ENCODE results near the gene COL17A1.

COL17A1 gene

DNA sequence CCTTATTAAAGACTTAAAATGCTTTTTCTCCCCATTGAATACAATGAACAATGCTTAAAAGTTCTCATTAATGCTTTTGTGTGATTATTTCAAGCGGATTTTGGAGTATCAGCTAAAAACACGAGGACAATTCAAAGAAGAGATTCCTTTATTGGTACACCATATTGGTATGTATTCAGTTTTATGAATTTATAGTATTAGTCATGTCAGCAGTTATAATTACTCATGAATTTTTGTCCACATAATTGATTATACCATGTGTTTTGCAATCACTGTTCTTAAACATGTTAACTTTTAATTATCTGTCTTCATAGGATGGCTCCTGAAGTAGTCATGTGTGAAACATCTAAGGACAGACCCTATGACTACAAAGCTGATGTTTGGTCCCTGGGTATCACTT, 86.9 kb downstream of the COL17A1 start:
- no peak for DNase-seq (ENCODE audit: low read depth)
- TF ChIP-seq, protein P1, sequence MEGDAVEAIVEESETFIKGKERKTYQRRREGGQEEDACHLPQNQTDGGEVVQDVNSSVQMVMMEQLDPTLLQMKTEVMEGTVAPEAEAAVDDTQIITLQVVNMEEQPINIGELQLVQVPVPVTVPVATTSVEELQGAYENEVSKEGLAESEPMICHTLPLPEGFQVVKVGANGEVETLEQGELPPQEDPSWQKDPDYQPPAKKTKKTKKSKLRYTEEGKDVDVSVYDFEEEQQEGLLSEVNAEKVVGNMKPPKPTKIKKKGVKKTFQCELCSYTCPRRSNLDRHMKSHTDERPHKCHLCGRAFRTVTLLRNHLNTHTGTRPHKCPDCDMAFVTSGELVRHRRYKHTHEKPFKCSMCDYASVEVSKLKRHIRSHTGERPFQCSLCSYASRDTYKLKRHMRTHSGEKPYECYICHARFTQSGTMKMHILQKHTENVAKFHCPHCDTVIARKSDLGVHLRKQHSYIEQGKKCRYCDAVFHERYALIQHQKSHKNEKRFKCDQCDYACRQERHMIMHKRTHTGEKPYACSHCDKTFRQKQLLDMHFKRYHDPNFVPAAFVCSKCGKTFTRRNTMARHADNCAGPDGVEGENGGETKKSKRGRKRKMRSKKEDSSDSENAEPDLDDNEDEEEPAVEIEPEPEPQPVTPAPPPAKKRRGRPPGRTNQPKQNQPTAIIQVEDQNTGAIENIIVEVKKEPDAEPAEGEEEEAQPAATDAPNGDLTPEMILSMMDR (conservative IDR thresholded peaks at IDR 0.05; ENCODE audit: low read length): no peak
- no peak overlapping the region for H3K4me3 ChIP-seq (ENCODE audit: low read length)

DNA sequence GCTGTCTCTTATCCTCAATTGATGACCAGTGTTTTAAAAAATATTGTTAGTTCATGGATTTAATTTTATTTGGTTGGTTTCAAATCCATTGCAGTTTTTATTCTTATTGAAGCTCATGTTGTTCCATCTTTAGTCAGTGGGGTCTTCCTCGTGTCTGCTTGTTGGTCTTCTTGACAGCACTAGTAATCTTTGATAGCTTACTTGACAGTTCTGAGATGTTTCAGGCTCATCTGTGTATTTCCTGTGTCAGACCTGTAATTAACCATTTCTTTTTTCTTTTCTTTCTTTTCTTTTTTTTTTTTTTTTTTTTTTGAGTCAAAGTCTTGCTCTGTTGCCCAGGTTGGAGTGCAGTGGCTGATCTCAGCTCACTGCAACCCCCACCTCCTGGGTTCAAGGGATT, 90.5 kb downstream of the COL17A1 start:
- TF ChIP-seq, protein P1 (conservative IDR thresholded peaks at IDR 0.05; ENCODE audit: low read length): no peak
- no peak overlapping the region for H3K4me3 ChIP-seq (ENCODE audit: low read length)
- DNase-seq (ENCODE audit: low read depth): no peak

DNA sequence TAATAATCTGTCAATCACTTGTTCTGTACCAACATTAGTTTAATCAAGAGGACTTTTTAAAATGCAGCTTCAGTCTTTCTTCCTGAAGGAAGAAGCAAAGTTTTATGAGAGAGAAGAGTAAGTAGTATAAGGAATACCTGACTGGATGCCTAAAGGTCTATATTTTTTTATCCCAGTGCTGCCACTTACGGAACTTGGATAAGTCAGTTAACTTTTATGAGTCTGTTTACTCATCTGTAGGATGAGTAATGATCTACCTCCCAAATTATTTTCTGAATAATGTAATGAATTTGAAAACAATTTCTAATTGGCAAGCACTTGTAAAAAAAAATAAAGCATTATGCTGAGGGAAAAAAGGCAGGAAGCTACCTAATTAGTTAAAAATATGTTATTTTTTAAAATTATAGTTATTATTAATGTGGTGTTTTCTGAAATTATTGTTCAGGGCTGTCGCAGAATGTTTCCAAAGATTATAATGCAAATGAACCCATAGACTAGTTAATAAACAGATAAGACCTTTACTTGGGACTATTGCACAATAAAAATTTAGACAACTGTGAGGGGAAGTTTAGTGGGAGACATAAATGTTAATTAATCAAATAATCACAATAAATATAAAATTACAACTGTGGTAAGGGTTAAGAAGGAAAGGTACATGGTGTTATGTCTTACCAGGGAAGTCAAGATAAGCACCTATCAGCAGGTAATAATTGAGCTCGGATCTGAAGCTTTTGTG, 94.1 kb downstream of the COL17A1 start:
- TF ChIP-seq, protein P1 (conservative IDR thresholded peaks at IDR 0.05; ENCODE audit: low read length): no peak
- H3K4me3 ChIP-seq (ENCODE audit: low read length): no peak overlapping the region
- DNase-seq (ENCODE audit: low read depth): no peak

DNA sequence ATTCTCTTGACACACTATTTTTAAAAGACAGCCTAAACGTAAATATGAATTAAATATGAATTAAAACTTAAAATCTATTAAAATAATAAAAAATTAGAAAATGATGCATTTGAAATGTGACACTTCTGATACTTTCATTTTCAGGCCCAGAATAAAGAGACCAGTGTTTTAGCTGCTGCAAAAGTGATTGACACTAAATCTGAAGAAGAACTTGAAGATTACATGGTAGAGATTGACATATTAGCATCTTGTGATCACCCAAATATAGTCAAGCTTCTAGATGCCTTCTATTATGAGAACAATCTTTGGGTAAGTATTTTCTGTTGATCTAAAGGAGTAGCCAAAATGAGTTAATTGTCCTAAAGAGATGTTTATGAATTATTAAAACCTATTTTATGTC, 95.1 kb downstream of the COL17A1 start:
- H3K4me3 ChIP-seq (ENCODE audit: low read length): no peak overlapping the region
- DNase-seq (ENCODE audit: low read depth): no peak
- TF ChIP-seq, protein P1 (conservative IDR thresholded peaks at IDR 0.05; ENCODE audit: low read length): no peak

DNA sequence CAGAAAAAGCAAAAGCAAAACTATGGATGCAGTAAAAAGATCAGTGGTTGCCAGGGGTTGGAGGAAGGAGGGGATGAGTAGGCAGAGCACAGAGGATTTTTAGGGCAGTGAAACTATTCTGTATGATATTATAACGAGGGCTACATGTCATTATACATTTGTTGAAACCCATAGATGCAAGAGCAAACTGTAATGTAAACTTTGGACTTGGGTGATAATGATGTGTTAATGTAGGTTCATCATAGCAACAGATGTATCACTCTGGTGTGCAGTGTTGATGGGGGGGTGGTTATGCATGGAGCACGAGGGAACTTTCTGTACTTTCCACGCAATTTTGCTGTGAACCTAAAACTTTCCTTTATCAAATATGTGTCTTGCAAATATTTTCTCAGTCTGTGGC, 95.6 kb downstream of the COL17A1 start:
- no peak for DNase-seq (ENCODE audit: low read depth)
- H3K4me3 ChIP-seq (ENCODE audit: low read length): no peak overlapping the region
- TF ChIP-seq, protein P1 (conservative IDR thresholded peaks at IDR 0.05; ENCODE audit: low read length): no peak

DNA sequence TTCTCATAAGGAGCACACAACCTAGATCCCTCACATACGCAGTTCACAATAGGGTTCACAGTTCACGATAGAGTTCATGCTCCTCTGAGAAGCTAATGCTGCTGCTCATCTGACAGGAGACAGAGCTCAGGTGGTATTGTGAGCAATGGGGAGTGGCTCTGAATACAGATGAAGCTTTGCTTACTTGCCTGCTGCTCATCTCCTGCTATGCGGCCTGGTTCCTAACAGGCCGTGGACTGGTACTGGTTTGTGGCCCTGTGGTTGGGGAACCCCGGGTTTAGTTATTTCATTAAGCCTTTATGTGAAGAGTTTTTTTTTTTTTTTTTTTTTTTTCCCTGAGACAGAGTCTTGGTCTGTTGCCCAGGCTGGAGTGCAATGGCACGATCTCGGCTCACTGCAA, 99.3 kb downstream of the COL17A1 start:
- TF ChIP-seq, protein P1 (conservative IDR thresholded peaks at IDR 0.05; ENCODE audit: low read length): no peak
- no peak overlapping the region for H3K4me3 ChIP-seq (ENCODE audit: low read length)
- DNase-seq (ENCODE audit: low read depth): no peak

DNA sequence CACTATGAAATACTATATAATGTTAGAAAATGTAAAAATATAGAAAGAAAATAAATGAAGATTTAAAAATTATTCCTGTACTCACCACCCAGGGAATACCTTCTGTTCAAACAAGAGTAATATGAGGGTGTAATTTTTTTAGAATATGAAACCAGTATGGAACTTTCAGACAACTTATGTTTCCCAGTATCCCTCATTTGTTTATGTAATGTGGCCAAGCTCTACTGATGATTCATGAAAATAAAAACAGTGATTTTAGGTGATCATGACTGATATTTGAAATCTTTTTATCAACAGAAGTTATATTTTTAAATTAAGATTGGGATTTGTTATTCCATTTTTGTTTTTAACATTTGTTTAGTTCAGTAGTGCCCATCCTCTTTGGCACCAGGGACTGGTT, 100.0 kb downstream of the COL17A1 start:
- H3K4me3 ChIP-seq (ENCODE audit: low read length): no peak overlapping the region
- no peak for DNase-seq (ENCODE audit: low read depth)
- TF ChIP-seq, protein P1 (conservative IDR thresholded peaks at IDR 0.05; ENCODE audit: low read length): no peak
